HG03354 (cell line): Measurements from ENCODE around the gene ALX3.
A peak's percentile ranks its signal among the peaks of the same experiment; 100 is the strongest.
"Not testable (repeated sequence)": the region's sequence is repeated elsewhere in the genome, so short reads cannot be mapped to it uniquely, and the experiment has no call there.

Source experiments
- ATAC-seq: cut with Tn5 transposase; IDR thresholded peaks from one replicate; pipeline ENCODE4 v1.9.1; 2021; ENCODE audit warnings: mild to moderate bottlenecking; ENCODE audit not compliant: unreplicated experiment, poor library complexity, severe bottlenecking

ALX3 gene

GRCh38 chr1:110091381-110091780, 20.9 kb upstream of the ALX3 start:
- ATAC-seq: no peak

- no peak for ATAC-seq
Measured at GRCh38 chr1:110089561-110090275, 19.2 kb upstream of the ALX3 start.

- ATAC-seq: no peak
Measured at GRCh38 chr1:110088739-110089316, 18.4 kb upstream of the ALX3 start.

GRCh38 chr1:110087812-110088738, 17.6 kb upstream of the ALX3 start:
- peak; percentile 75 for ATAC-seq

- ATAC-seq: no peak
Measured at GRCh38 chr1:110086961-110087360, 16.5 kb upstream of the ALX3 start.

GRCh38 chr1:110085671-110086070, 15.2 kb upstream of the ALX3 start:
- no peak for ATAC-seq

GRCh38 chr1:110084227-110085078, 14.0 kb upstream of the ALX3 start:
- ATAC-seq: no peak

- no peak for ATAC-seq
Measured at GRCh38 chr1:110083866-110084226, 13.4 kb upstream of the ALX3 start.

GRCh38 chr1:110083061-110083865, 12.8 kb upstream of the ALX3 start:
- no peak for ATAC-seq

- no peak for ATAC-seq
Measured at GRCh38 chr1:110082477-110082876, 12.0 kb upstream of the ALX3 start.

GRCh38 chr1:110081061-110081460, 10.6 kb upstream of the ALX3 start:
- ATAC-seq: no peak

GRCh38 chr1:110079995-110080394, 9.5 kb upstream of the ALX3 start:
- ATAC-seq: not testable (repeated sequence)

GRCh38 chr1:110076789-110077500, 6.5 kb upstream of the ALX3 start:
- ATAC-seq: no peak

- no peak for ATAC-seq
Measured at GRCh38 chr1:110074166-110074565, 3.7 kb upstream of the ALX3 start.

GRCh38 chr1:110070282-110070669, 196 bp downstream of the ALX3 start:
- ATAC-seq: no peak

- no peak for ATAC-seq
Measured at GRCh38 chr1:110069404-110070281, 829 bp downstream of the ALX3 start.

GRCh38 chr1:110068646-110069403, 1.6 kb downstream of the ALX3 start:
- ATAC-seq: no peak
